Panc1 (cell line): ENCODE data around the gene FAM107B.

ENCODE experiments used
- REST ChIP-seq, 2 experiments: IDR thresholded peaks; 2 replicates each; pipeline ENCODE4 v1.6.1; 2011 to 2012; ENCODE audit warnings: low read depth in 2 of 2, control low read depth in 1 of 2, low read length in 1 of 2, mild to moderate bottlenecking in 1 of 2, moderate library complexity in 1 of 2; ENCODE audit not compliant: insufficient read depth in 1 of 2
- SIN3A ChIP-seq: IDR thresholded peaks from 2 replicates; pipeline ENCODE4 v1.6.1; 2012; ENCODE audit warnings: low read depth, mild to moderate bottlenecking, low read length, moderate library complexity, borderline replicate concordance; ENCODE audit not compliant: insufficient read depth
- TF ChIP-seq, protein P1 (sequence below): fragments of 450-650 bp; IDR thresholded peaks from 2 replicates; pipeline ENCODE4 v1.5.1; 2017; ENCODE audit warnings: mild to moderate bottlenecking

- TF ChIP-seq, protein P1, sequence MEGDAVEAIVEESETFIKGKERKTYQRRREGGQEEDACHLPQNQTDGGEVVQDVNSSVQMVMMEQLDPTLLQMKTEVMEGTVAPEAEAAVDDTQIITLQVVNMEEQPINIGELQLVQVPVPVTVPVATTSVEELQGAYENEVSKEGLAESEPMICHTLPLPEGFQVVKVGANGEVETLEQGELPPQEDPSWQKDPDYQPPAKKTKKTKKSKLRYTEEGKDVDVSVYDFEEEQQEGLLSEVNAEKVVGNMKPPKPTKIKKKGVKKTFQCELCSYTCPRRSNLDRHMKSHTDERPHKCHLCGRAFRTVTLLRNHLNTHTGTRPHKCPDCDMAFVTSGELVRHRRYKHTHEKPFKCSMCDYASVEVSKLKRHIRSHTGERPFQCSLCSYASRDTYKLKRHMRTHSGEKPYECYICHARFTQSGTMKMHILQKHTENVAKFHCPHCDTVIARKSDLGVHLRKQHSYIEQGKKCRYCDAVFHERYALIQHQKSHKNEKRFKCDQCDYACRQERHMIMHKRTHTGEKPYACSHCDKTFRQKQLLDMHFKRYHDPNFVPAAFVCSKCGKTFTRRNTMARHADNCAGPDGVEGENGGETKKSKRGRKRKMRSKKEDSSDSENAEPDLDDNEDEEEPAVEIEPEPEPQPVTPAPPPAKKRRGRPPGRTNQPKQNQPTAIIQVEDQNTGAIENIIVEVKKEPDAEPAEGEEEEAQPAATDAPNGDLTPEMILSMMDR, result no peak
- no peak for TF ChIP-seq SIN3A
- no peak for TF ChIP-seq REST (IDR thresholded peaks at IDR 0.05; ENCODE audit: insufficient read depth in 1 of 2, low read depth in 2 of 2, low read length in 1 of 2)
Measured at GRCh38 chr10:14474656-14475055, 300.0 kb downstream of the FAM107B start.
